Middle frontal gyrus (tissue), 1 donor: ENCODE measurements around the gene SGMS2.

ENCODE experiments used
- DNase-seq: peaks from one replicate; pipeline ENCODE4 v3.0.0-alpha.2; 2015; ENCODE audit warnings: low spot score; ENCODE audit errors: extremely low spot score

Gene SGMS2

GRCh38 chr4:107828315-107829090, 3.8 kb downstream of the SGMS2 start:
- DNase-seq: no peak

- no peak for DNase-seq
Measured at GRCh38 chr4:107831140-107831539, 6.4 kb downstream of the SGMS2 start.

DNA sequence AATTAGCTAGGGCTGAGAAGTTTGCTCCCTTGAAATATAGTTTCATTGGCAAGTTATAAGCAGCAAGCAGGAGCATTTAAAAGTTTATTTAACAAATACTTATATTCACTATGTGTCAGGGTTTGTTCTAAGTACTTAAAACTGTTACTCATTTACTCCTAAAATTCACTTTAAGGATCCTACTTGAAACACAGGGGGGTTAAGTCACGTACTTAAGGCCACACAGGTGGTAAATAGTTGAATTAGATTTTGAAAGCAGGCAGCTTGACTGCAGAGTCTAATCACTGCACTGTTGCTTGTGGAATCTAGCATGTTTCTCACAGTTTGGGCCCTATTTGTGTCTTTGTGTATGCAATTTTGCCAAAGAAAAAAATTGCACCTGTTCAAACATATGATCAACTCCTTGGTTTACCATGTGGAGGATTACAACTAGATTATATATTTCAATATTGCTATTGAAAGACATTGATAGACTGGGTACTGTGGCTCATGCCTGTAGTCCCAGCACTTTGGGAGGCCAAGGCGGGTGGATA, 7.6 kb downstream of the SGMS2 start:
- no peak for DNase-seq

DNA sequence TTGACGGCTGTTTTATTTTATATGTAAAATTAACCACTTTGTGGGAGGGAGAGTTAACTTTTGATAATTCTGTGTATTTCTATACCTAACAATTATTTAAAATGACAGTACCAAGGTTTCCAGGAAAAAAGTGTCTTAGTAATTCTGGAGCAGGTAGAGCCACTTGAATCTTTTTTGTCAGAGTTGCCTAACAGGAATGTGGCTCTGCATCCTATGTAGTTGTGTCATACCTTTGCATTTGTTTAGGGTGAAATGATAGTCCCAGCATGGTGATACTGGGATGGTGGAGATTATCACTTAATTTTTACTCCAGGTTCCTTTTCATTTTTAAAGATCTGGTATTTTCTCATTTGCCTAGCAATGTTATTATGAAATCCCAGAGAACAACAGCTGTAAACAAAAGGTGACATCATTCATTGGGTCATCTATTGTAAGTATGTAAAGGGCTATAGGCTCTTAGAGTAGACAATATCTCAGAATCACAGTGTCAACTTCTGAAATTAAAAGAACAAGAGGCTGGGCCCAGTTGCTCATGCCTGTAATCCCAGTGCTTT, 9.6 kb downstream of the SGMS2 start:
- DNase-seq: no peak

- no peak for DNase-seq
Measured at GRCh38 chr4:107835406-107835805, 10.7 kb downstream of the SGMS2 start.

- DNase-seq: no peak
Measured at GRCh38 chr4:107837317-107837716, 12.6 kb downstream of the SGMS2 start.

GRCh38 chr4:107837776-107838618, 13.3 kb downstream of the SGMS2 start:
- DNase-seq: no peak

DNA sequence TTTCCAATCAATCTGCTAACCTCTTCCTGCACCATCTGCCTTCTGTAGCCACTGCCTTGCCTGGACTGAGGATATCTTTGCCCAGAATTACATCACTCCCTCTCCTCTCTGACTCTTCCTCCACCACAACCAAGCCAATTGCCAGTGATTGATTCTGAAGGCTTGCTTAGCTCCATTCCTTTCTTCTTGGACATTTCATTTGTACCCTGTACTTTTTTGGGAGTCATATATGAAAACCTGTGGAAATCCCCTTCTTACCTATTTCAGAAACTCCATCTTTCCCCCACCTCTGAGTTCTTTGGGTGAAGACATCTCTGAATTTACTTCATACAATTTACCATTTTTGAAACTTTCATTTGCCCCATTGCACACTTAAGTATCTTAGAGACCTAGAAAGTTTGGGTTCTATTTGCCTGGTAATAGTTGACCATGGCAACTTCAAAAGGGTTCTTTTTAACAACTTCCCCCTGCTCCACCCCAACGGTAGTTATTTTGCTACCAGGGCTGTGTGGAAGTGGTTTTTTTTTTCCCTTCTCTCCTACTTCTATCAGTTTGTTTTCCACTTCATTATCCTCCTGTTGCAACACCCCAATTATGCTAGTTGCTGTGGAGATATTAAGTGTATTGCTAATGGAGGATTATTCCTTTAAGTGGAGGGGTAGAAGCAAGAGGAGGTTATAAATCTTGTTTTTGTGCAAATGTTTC, 14.3 kb downstream of the SGMS2 start:
- no peak for DNase-seq

DNA sequence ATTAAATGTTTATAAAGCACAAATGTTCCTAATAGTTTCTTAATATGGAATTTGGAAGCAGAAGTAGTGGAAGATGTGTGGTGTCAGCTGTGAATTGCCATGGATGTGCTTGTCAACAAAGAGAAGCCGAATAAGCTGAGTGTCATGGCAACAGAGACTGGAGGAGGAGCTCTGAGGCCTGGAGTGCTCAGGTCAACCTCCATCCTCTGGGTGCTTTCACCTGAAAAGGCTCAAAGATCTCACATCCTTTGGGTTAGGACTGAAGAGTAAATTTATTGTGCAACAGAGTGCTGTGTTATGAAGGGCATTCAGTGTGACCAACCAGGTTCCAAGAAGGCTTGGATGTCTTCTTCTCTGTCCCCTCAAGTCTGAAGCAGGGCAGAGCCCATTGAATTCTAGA, 18.7 kb downstream of the SGMS2 start:
- DNase-seq: no peak

GRCh38 chr4:107845681-107846080, 20.9 kb downstream of the SGMS2 start:
- no peak for DNase-seq

- DNase-seq: no peak
Measured at GRCh38 chr4:107850438-107850837, 25.7 kb downstream of the SGMS2 start.

DNA sequence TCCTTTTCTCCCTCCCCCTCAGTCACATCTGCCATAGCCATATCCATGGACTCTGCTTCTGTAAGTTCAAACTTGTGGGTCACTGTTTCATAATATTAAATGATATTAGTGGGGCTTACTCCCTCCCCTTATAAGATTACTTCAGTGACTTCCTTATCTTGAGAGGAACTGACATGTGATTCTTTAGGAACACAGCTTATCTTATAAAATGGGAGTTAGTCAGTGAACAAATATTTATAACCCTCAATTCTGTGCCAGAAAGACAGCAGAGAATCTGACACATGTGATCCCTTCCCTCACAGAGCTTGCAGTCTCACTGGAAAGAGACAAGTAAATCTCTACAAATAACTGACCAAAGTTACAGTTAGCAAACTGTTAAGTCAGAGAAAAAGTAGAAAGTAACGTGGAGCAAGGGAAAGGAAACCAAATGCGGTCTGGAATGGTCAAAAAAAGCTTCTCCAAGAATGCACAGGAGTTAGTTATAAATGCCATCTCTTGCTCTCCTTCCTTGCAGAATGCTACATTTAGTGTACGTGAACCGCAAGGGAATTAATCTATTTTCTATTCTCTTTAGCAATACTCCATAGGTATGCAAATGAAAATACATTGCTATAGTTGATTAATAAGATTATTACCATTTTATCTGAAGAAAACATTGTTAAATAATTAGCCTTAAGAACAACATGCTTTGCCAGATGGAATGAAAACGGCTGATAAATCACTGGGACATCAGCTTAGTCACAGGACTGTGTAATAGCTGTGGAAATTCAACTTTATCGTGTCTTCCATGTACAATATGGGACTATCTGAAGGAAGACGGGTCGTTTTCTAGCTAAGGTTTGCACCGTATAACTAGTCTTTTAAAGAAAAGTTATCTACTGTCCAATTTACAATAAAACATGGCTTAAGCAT, 29.0 kb downstream of the SGMS2 start:
- no peak for DNase-seq

DNA sequence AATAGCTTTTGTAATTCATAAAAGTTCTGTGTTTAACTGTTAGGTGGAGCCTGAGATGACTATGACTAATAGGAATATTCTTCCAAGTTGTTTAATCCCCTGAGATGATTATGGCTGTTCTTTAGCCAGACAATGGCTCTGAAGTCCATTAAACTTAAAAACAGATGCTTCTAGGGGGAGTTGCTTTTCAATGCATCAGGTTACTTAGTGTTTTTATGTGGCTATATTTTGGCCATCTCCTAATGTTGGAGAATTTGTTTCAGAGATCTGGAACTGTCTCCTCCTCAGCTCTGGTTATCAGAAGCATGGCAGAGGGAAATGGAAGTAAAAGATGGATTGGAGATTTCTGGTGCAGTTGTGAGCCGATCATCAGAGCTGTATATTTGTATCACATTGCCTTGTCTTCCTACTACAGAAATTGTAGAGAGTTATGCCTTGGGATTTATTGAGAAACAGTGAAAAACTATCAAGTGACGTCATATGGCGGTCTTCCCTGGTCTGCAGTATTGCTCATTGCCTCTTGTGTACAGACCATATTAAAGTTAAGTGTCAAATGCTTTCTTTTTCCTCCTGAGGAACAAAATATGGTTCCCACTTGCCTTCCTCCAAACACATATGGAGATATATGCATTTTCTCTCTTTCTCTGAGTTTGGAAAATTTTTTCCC, 29.8 kb downstream of the SGMS2 start:
- no peak for DNase-seq

GRCh38 chr4:107855723-107856122, 31.0 kb downstream of the SGMS2 start:
- no peak for DNase-seq

GRCh38 chr4:107856901-107857300, 32.2 kb downstream of the SGMS2 start:
- DNase-seq: no peak

DNA sequence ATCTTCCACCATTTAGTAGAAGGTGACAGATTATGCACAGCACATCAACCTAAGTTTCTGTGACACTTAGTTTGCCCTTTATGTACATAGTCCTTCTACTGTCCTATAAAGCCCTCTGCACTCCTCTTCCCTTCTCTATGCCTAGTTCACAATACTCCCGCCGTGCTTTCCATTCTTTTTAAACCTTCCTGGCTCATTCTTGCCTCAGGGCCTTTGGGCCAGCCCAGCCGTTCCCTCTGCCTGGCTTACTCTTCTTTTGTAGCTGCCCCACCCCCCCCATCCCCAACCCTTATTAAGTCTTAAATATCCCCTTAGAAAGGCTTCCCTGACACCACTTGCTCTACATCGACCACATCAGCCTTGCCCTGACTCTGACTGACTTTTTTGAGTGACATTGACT, 33.0 kb downstream of the SGMS2 start:
- DNase-seq: no peak

DNA sequence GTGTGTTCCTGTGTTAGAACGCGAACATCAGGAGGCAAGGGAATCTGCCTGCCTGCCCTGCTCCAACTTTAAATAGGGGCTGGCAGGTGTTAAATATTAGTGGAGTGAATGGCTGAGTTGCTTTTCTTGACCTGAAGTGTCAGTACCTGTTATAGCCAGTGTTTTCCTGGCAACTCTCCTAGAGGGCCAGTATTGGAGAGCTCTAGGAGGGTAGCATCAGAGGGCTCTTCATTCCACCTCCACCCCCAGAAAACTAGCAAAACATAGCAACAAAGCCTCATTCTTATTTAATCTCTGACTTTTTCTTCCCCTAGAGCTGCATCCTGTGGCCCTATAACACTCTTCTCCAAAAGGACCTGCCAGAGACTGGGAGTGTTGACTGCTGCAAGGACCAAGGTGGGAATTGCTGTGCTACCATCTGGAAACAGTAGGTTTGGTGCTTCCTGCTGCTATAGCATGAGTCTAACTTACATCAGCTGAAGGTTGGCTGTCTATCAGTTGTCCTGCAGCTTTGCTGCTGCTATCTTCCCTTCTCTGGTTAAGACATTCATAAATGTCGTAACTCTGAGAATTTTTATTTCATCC, 33.5 kb downstream of the SGMS2 start:
- no peak for DNase-seq

- no peak for DNase-seq
Measured at GRCh38 chr4:107862658-107863057, 37.9 kb downstream of the SGMS2 start.

GRCh38 chr4:107863416-107863815, 38.7 kb downstream of the SGMS2 start:
- no peak for DNase-seq
